T follicular helper cell (primary cell): ENCODE measurements around the gene POLRMT.
A peak's percentile ranks its signal among the peaks of the same experiment; 100 is the strongest.
"Not testable (repeated sequence)": the region's sequence is repeated elsewhere in the genome, so short reads cannot be mapped to it uniquely, and the experiment has no call there.

Experiments
- DNase-seq: peaks from one replicate; pipeline ENCODE4 v3.0.0-alpha.2; 2020; ENCODE audit warnings: low read depth

POLRMT gene

GRCh38 chr19:647566-648284, 14.4 kb upstream of the POLRMT start:
- DNase-seq = no peak

- DNase-seq = no peak
Observed at GRCh38 chr19:646779-647565, 13.6 kb upstream of the POLRMT start.

GRCh38 chr19:645912-646778, 12.8 kb upstream of the POLRMT start:
- DNase-seq = no peak

- DNase-seq = no peak
Observed at GRCh38 chr19:644789-645188, 11.5 kb upstream of the POLRMT start.

- DNase-seq = no peak
Observed at GRCh38 chr19:644363-644762, 11.0 kb upstream of the POLRMT start.

GRCh38 chr19:643736-644135, 10.4 kb upstream of the POLRMT start:
- no peak for DNase-seq

- no peak for DNase-seq
Observed at GRCh38 chr19:642767-643727, 9.7 kb upstream of the POLRMT start.

- no peak for DNase-seq
Observed at GRCh38 chr19:641702-642101, 8.4 kb upstream of the POLRMT start.

GRCh38 chr19:640606-641189, 7.4 kb upstream of the POLRMT start:
- DNase-seq = no peak

- no peak for DNase-seq
Observed at GRCh38 chr19:640161-640558, 6.8 kb upstream of the POLRMT start.

- DNase-seq = peak; percentile 96
Observed at GRCh38 chr19:639253-640160, 6.2 kb upstream of the POLRMT start, which contains the start of gene FGF22. TSS of gene FGF22 (plus strand) at chr19:639879. CDS start at chr19:639926, 47 bp downstream.

GRCh38 chr19:638906-639252, 5.5 kb upstream of the POLRMT start:
- no peak for DNase-seq

- DNase-seq = no peak
Observed at GRCh38 chr19:634975-635652, 1.8 kb upstream of the POLRMT start.

GRCh38 chr19:633786-634639, 676 bp upstream of the POLRMT start:
- no peak for DNase-seq

GRCh38 chr19:632579-633067, 714 bp downstream of the POLRMT start:
- DNase-seq = no peak

- DNase-seq = no peak
Observed at GRCh38 chr19:629961-630714, 3.2 kb downstream of the POLRMT start.

GRCh38 chr19:629515-629914, 3.8 kb downstream of the POLRMT start:
- not testable (repeated sequence) for DNase-seq
